ENCODE results near the gene CDK13. TPM values are rescaled to one million over a fixed set of nuclear protein-coding genes. Genes with fewer than 3 reads are reported as not detected.
"Not testable (repeated sequence)": the region's sequence is repeated elsewhere in the genome, so short reads cannot be mapped to it uniquely, and the experiment has no call there.

The CDK13 gene
- total RNA-seq, 1 experiment from 2014 or later = 45.9 TPM

DNA sequence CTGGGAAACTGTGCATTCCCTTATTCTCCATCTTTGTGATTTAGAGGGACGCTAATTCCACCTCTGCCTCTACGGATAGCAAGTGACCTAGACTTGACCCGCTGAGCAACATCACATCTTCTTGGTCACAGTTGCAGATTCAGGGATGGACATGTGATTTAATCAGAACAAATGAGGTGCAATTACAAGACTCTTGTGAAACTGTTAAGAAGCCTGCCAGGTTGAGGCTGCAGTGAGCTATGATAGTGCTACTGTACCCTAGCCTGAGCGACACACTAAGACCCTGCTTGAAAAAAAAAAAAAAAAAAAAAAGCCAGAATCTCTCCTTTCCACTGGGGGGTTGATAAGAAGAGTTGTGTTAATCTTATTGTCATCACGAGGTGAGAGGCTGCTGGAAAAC is 170.0 kb downstream of the CDK13 start:
- CTCF ChIA-PET = no interaction called here
- H3K9me3 Mint-ChIP-seq (ENCODE audit: unreplicated experiment) = no peaks in the 10 kb centered on the region
- no peaks in the 10 kb centered on the region for H3K36me3 ChIP-seq (ENCODE audit: control insufficient read depth, insufficient read depth, low read length)
- no peak overlapping the region for H3K4me3 Mint-ChIP-seq (ENCODE audit: unreplicated experiment)
- H3K9me3 ChIP-seq = no peaks in the 10 kb centered on the region
- POLR2A ChIA-PET = no interaction called here
- TF ChIP-seq, protein P1, sequence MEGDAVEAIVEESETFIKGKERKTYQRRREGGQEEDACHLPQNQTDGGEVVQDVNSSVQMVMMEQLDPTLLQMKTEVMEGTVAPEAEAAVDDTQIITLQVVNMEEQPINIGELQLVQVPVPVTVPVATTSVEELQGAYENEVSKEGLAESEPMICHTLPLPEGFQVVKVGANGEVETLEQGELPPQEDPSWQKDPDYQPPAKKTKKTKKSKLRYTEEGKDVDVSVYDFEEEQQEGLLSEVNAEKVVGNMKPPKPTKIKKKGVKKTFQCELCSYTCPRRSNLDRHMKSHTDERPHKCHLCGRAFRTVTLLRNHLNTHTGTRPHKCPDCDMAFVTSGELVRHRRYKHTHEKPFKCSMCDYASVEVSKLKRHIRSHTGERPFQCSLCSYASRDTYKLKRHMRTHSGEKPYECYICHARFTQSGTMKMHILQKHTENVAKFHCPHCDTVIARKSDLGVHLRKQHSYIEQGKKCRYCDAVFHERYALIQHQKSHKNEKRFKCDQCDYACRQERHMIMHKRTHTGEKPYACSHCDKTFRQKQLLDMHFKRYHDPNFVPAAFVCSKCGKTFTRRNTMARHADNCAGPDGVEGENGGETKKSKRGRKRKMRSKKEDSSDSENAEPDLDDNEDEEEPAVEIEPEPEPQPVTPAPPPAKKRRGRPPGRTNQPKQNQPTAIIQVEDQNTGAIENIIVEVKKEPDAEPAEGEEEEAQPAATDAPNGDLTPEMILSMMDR (IDR thresholded peaks at IDR 0.05; ENCODE audit: insufficient read depth in 1 of 2, low read depth in 1 of 2, low read length in 1 of 2, severe bottlenecking in 1 of 2, unreplicated experiment in 1 of 2) = no peak
- no peaks in the 10 kb centered on the region for H3K27me3 ChIP-seq (replicated peaks; ENCODE audit: control insufficient read depth, insufficient read depth, low read length)
- no peak overlapping the region for H3K27ac Mint-ChIP-seq (ENCODE audit: unreplicated experiment)
- H3K36me3 Mint-ChIP-seq (ENCODE audit: insufficient read depth, unreplicated experiment) = no peaks in the 10 kb centered on the region
- intact Hi-C loops (cut with micrococcal nuclease; ENCODE audit: unreplicated experiment) = no loop called here
- no peak overlapping the region for H3K4me3 ChIP-seq (ENCODE audit: low read depth, low read length)
- no peaks in the 10 kb centered on the region for H3K27me3 Mint-ChIP-seq (ENCODE audit: insufficient read depth, unreplicated experiment)
- 0 out of 2 replicates have a peak, but pooled peaks cover 6% of the 10 kb centered on the region for H3K4me1 ChIP-seq
- no TSS peak for BruUV-seq (replicated peaks)
- DNase-seq = no peak
- peaks cover 4% of the 10 kb centered on the region for H3K4me1 Mint-ChIP-seq (ENCODE audit: low read depth, unreplicated experiment)

- H3K4me1 ChIP-seq; H3K9me3 Mint-ChIP-seq (ENCODE audit: unreplicated experiment); H3K27me3 ChIP-seq (replicated peaks; ENCODE audit: control insufficient read depth, insufficient read depth, low read length); H3K4me3 Mint-ChIP-seq (ENCODE audit: unreplicated experiment); POLR2A ChIA-PET; BruUV-seq (replicated peaks); intact Hi-C loops (cut with micrococcal nuclease; ENCODE audit: unreplicated experiment); H3K4me1 Mint-ChIP-seq (ENCODE audit: low read depth, unreplicated experiment); H3K4me3 ChIP-seq (ENCODE audit: low read depth, low read length); H3K9me3 ChIP-seq; DNase-seq; CTCF ChIA-PET; H3K27me3 Mint-ChIP-seq (ENCODE audit: insufficient read depth, unreplicated experiment); H3K36me3 Mint-ChIP-seq (ENCODE audit: insufficient read depth, unreplicated experiment); H3K27ac Mint-ChIP-seq (ENCODE audit: unreplicated experiment); H3K36me3 ChIP-seq (ENCODE audit: control insufficient read depth, insufficient read depth, low read length): not testable (repeated sequence)
Observed at GRCh38 chr7:40122100-40122939, 172.3 kb downstream of the CDK13 start.

GRCh38 chr7:40122940-40123254 is 172.8 kb downstream of the CDK13 start:
- ChIA-PET CTCF (no interaction called here), POLR2A (no interaction called here)
- no peak overlapping the region for H3K4me3 Mint-ChIP-seq (ENCODE audit: unreplicated experiment)
- TF ChIP-seq, protein P1 (IDR thresholded peaks at IDR 0.05; ENCODE audit: insufficient read depth in 1 of 2, low read depth in 1 of 2, low read length in 1 of 2, severe bottlenecking in 1 of 2, unreplicated experiment in 1 of 2) = no peak
- Histone ChIP-seq H3K27me3 (replicated peaks; ENCODE audit: control insufficient read depth, insufficient read depth, low read length) (no peaks in the 10 kb centered on the region), H3K4me3 (ENCODE audit: low read depth, low read length) (no peak overlapping the region), H3K4me1 (0 out of 2 replicates have a peak, but pooled peaks cover 6% of the 10 kb centered on the region), H3K9me3 (no peaks in the 10 kb centered on the region), H3K36me3 (ENCODE audit: control insufficient read depth, insufficient read depth, low read length) (no peaks in the 10 kb centered on the region)
- no peak overlapping the region for H3K27ac Mint-ChIP-seq (ENCODE audit: unreplicated experiment)
- no TSS peak for BruUV-seq (replicated peaks)
- no peaks in the 10 kb centered on the region for H3K9me3 Mint-ChIP-seq (ENCODE audit: unreplicated experiment)
- no peaks in the 10 kb centered on the region for H3K27me3 Mint-ChIP-seq (ENCODE audit: insufficient read depth, unreplicated experiment)
- no peak for DNase-seq
- peaks cover 4% of the 10 kb centered on the region for H3K4me1 Mint-ChIP-seq (ENCODE audit: low read depth, unreplicated experiment)
- intact Hi-C loops (cut with micrococcal nuclease; ENCODE audit: unreplicated experiment) = no loop called here
- H3K36me3 Mint-ChIP-seq (ENCODE audit: insufficient read depth, unreplicated experiment) = no peaks in the 10 kb centered on the region
